Liver (tissue), 9 donors: ENCODE data around the gene SLC38A10. TPM values are rescaled to one million over a fixed set of nuclear protein-coding genes. Genes with fewer than 3 reads are reported as not detected.

ENCODE experiments used
- DNase-seq: peaks from one replicate; pipeline ENCODE4 v3.0.0-alpha.2; 2017; ENCODE audit warnings: low spot score
- H3K27ac ChIP-seq, 2 donors: one replicate each; pipeline ENCODE4 v1.7.0; 2013; ENCODE audit warnings: inconsistent platforms in 2 of 2, low read length in 2 of 2, control low read depth in 1 of 2, low read depth in 1 of 2, mild to moderate bottlenecking in 1 of 2
- H3K27me3 ChIP-seq, 4 donors: one replicate each; pipeline versions ENCODE4 v1.6.1 to v1.7.0; 2013; ENCODE audit warnings: low read length in 3 of 4, inconsistent platforms in 1 of 4, mild to moderate bottlenecking in 1 of 4, moderate library complexity in 1 of 4; ENCODE audit not compliant: control insufficient read depth in 4 of 4, insufficient read depth in 4 of 4
- H3K36me3 ChIP-seq, 4 donors: one replicate each; pipeline versions ENCODE4 v1.6.1 to v1.7.0; 2013; ENCODE audit warnings: low read length in 3 of 4, mild to moderate bottlenecking in 3 of 4, low read depth in 1 of 4, moderate library complexity in 1 of 4; ENCODE audit not compliant: control insufficient read depth in 4 of 4, insufficient read depth in 3 of 4
- H3K4me1 ChIP-seq, 4 donors: one replicate each; pipeline versions ENCODE4 v1.6.1 to v1.7.0; 2013; ENCODE audit warnings: low read length in 3 of 4, mild to moderate bottlenecking in 3 of 4, moderate library complexity in 1 of 4; ENCODE audit not compliant: control insufficient read depth in 4 of 4, insufficient read depth in 4 of 4
- H3K4me3 ChIP-seq, 3 donors: one replicate each; pipeline versions ENCODE4 v1.6.1 to v1.7.0; 2013; ENCODE audit warnings: low read length in 3 of 3, control low read depth in 1 of 3, low read depth in 1 of 3, mild to moderate bottlenecking in 1 of 3
- H3K9ac ChIP-seq, 2 donors: one replicate each; pipeline ENCODE4 v1.7.0; 2013; ENCODE audit warnings: low read length in 2 of 2, mild to moderate bottlenecking in 2 of 2, moderate library complexity in 2 of 2, control low read depth in 1 of 2, low read depth in 1 of 2
- H3K9me3 ChIP-seq, 4 donors: one replicate each; pipeline versions ENCODE4 v1.6.1 to v1.7.0; 2013; ENCODE audit warnings: low read length in 3 of 4; ENCODE audit not compliant: control insufficient read depth in 4 of 4
- ATF3 ChIP-seq: IDR thresholded peaks from 2 replicates; pipeline ENCODE4 v1.6.1; 2016; ENCODE audit warnings: antibody characterized with exemption
- CTCF ChIP-seq: fragments of 150-350 bp; IDR thresholded peaks from 2 replicates; pipeline ENCODE4 v1.5.1; 2017; ENCODE audit warnings: improper control_type of control experiment, low read depth, low read length; ENCODE audit not compliant: missing input control
- EGR1 ChIP-seq, 2 donors: IDR thresholded peaks; 2 replicates each; pipeline ENCODE4 v1.6.1; 2016 to 2018; ENCODE audit warnings: antibody characterized with exemption in 2 of 2, low read depth in 2 of 2
- FOXA1 ChIP-seq: IDR thresholded peaks from 2 replicates; pipeline ENCODE4 v1.6.1; 2016; ENCODE audit warnings: antibody characterized with exemption
- FOXA2 ChIP-seq: IDR thresholded peaks from 2 replicates; pipeline ENCODE4 v1.6.1; 2016; ENCODE audit warnings: antibody characterized with exemption
- GABPA ChIP-seq, 2 donors: IDR thresholded peaks in 1 of 2; conservative IDR thresholded peaks in 1 of 2; 2 replicates each; pipeline ENCODE4 v1.6.1; 2016; ENCODE audit warnings: antibody characterized with exemption in 2 of 2, mild to moderate bottlenecking in 1 of 2, moderate library complexity in 1 of 2
- HNF4A ChIP-seq, 2 donors: conservative IDR thresholded peaks; 2 replicates each; pipeline ENCODE4 v1.6.1; 2016; ENCODE audit warnings: antibody characterized with exemption in 2 of 2, mild to moderate bottlenecking in 2 of 2
- HNF4G ChIP-seq: IDR thresholded peaks from 2 replicates; pipeline ENCODE4 v1.6.1; 2016; ENCODE audit warnings: antibody characterized with exemption
- JUND ChIP-seq, 2 donors: IDR thresholded peaks; 2 replicates each; pipeline ENCODE4 v1.6.1; 2016; ENCODE audit warnings: antibody characterized with exemption in 2 of 2
- MAX ChIP-seq: IDR thresholded peaks from 2 replicates; pipeline ENCODE4 v1.6.1; 2016; ENCODE audit warnings: antibody characterized with exemption
- NR2F2 ChIP-seq: IDR thresholded peaks from 2 replicates; pipeline ENCODE4 v1.6.1; 2016; ENCODE audit warnings: antibody characterized with exemption
- RAD21 ChIP-seq, 2 donors: IDR thresholded peaks; 2 replicates each; pipeline ENCODE4 v1.6.1; 2016; ENCODE audit warnings: antibody characterized with exemption in 2 of 2, mild to moderate bottlenecking in 2 of 2
- REST ChIP-seq: IDR thresholded peaks from 2 replicates; pipeline ENCODE4 v1.6.1; 2016; ENCODE audit warnings: antibody characterized with exemption, mild to moderate bottlenecking
- RXRA ChIP-seq, 2 donors: IDR thresholded peaks; 2 replicates each; pipeline ENCODE4 v1.6.1; 2017 to 2018; ENCODE audit warnings: antibody characterized with exemption in 2 of 2, mild to moderate bottlenecking in 1 of 2
- SP1 ChIP-seq: IDR thresholded peaks from 2 replicates; pipeline ENCODE4 v1.6.1; 2018; ENCODE audit warnings: antibody characterized with exemption, mild to moderate bottlenecking
- TAF1 ChIP-seq: conservative IDR thresholded peaks from 2 replicates; pipeline ENCODE4 v1.6.1; 2016; ENCODE audit warnings: antibody characterized with exemption, mild to moderate bottlenecking
- YY1 ChIP-seq: IDR thresholded peaks from 2 replicates; pipeline ENCODE4 v1.6.1; 2016; ENCODE audit warnings: antibody characterized with exemption, mild to moderate bottlenecking
- ZBTB33 ChIP-seq: IDR thresholded peaks from 2 replicates; pipeline ENCODE4 v1.6.1; 2016; ENCODE audit warnings: antibody characterized with exemption
- WGBS: extraction: QIAGEN DNeasy Blood & Tissue Kit; methylation state at CpG from one replicate; pipeline ENCODE4 v1.1.7; 2013; 5-methylcytosine and 5-hydroxymethylcytosine counted together
- polyA plus RNA-seq, 2 donors: library from polyadenylated mRNA; stranded (reverse) in 1 of 2; unstranded in 1 of 2; fragments of 200-250 nt in 1 of 2; fragments of >200 nt in 1 of 2; fragmentation: Nextera tagmentation in 1 of 2; extraction: Ambion mirVana in 1 of 2; gene quantifications; one replicate each; pipeline versions ENCODE4 v1.2.1 to v1.2.3, GENCODE V29; 2013 to 2015
- total RNA-seq, 2 donors: library from RNA; depleted of rRNA; stranded (reverse); fragments of >200 nt; gene quantifications; one replicate each; pipeline ENCODE4 v1.2.3, GENCODE V29; 2014
- donor health status: healthy.
- donor health status: healthy.
- donor health status: healthy.
- donor health status: healthy.
- donor health status: healthy.

SLC38A10 gene
- total and polyA plus RNA-seq, 4 donors, result 29.3 to 117 (median 54.7) TPM

- Histone ChIP-seq H3K9me3 (no peaks in the 10 kb centered on the region), H3K4me1 (peaks cover 23 to 62% (median 44%) of the 10 kb centered on the region in 4 donors), H3K27me3 (no peaks in the 10 kb centered on the region), H3K4me3 (peak overlapping the region in 2 of 3 donors; percentile 1 to 54), H3K27ac (peak overlapping the region; percentile 73 to 92), H3K36me3 (no peaks in the 10 kb centered on the region), H3K9ac (peak overlapping the region; percentile 39 to 68)
- TF ChIP-seq YY1 (peak; percentile 64), GABPA (IDR thresholded peaks at IDR 0.05 in 1 of 2, conservative IDR thresholded peaks at IDR 0.05 in 1 of 2) (peak in 1 of 2 donors; percentile 74), FOXA2 (no peak), NR2F2 (peak; percentile 16), REST (peak; percentile 49), SP1 (peak; percentile 73), ZBTB33 (peak; percentile 46), RXRA (IDR thresholded peaks at IDR 0.05) (peak; percentile 78 to 88), FOXA1 (no peak), EGR1 (IDR thresholded peaks at IDR 0.05; ENCODE audit: low read depth in 2 of 2) (peak; percentile 82 to 86), HNF4G (peak; percentile 13), RAD21 (IDR thresholded peaks at IDR 0.05) (peak in 1 of 2 donors; percentile 43), MAX (peak; percentile 78), HNF4A (conservative IDR thresholded peaks at IDR 0.05) (peak; percentile 51 to 75), CTCF (no peak), JUND (IDR thresholded peaks at IDR 0.05) (peak; percentile 94), TAF1 (peak; percentile 82), ATF3 (peak; percentile 83)
- no peak for DNase-seq
- 25% methylated on average over 28 of the region's 28 CpGs for WGBS
These were observed 34.1 kb upstream of the SLC38A10 start for GRCh38 chr17:81328978-81329926.
